Activated T-cell treated with anti-CD3 and anti-CD28 coated beads, Interleukin-2, amount 50 U/mL, for 24 hours (primary cell): ENCODE data around the gene GPR180.

Experiments used
- DNase-seq: peaks from one replicate; pipeline ENCODE4 v3.0.0-alpha.2; 2020
- H3K27ac Mint-ChIP-seq: 2 replicates; pipeline ENCODE4 v1.8.0; 2020; ENCODE audit warnings: mild to moderate bottlenecking, mixed read lengths
- H3K27me3 Mint-ChIP-seq: 2 replicates; pipeline ENCODE4 v1.8.0; 2020; ENCODE audit warnings: mixed read lengths
- H3K36me3 Mint-ChIP-seq: 2 replicates; pipeline ENCODE4 v1.8.0; 2020; ENCODE audit warnings: low read depth, mixed read lengths
- H3K4me1 Mint-ChIP-seq: 2 replicates; pipeline ENCODE4 v1.8.0; 2020; ENCODE audit warnings: low read depth, mixed read lengths
- H3K4me3 Mint-ChIP-seq: 2 replicates; pipeline ENCODE4 v1.8.0; 2020; ENCODE audit warnings: mild to moderate bottlenecking, moderate library complexity, mixed read lengths
- H3K9me3 Mint-ChIP-seq: 2 replicates; pipeline ENCODE4 v1.8.0; 2020; ENCODE audit warnings: mixed read lengths

The GPR180 gene

GRCh38 chr13:94601446-94602431 is at the start of gene GPR180:
Gene GPR180, plus strand, starts transcription at chr13:94601857. Its CDS starts 71 bp downstream, at chr13:94601928.
- Mint-ChIP-seq H3K27ac (peak within 1 kb of the TSS; percentile 91), H3K27me3 (no peaks in the 10 kb centered on the region), H3K36me3 (peaks cover 33% of the 10 kb centered on the region), H3K4me1 (peaks cover 30% of the 10 kb centered on the region), H3K4me3 (peak within 1 kb of the TSS; percentile 88), H3K9me3 (peaks cover 5% of the 10 kb centered on the region)
- DNase-seq, result peak; percentile 90

- DNase-seq, result no peak
- H3K27ac Mint-ChIP-seq, result no peak overlapping the region
- peaks cover 4% of the 10 kb centered on the region for H3K36me3 Mint-ChIP-seq
- no peaks in the 10 kb centered on the region for H3K27me3 Mint-ChIP-seq
- no peak overlapping the region for H3K4me3 Mint-ChIP-seq
- H3K9me3 Mint-ChIP-seq, result no peaks in the 10 kb centered on the region
- peaks cover 19% of the 10 kb centered on the region for H3K4me1 Mint-ChIP-seq
These were observed 49.6 kb upstream of the GPR180 start for GRCh38 chr13:94552095-94552494.

GRCh38 chr13:94553766-94554165 is 47.9 kb upstream of the GPR180 start:
- no peaks in the 10 kb centered on the region for H3K9me3 Mint-ChIP-seq
- no peak overlapping the region for H3K27ac Mint-ChIP-seq
- H3K36me3 Mint-ChIP-seq, result peaks cover 6% of the 10 kb centered on the region
- peaks cover 18% of the 10 kb centered on the region for H3K4me1 Mint-ChIP-seq
- no peaks in the 10 kb centered on the region for H3K27me3 Mint-ChIP-seq
- H3K4me3 Mint-ChIP-seq, result no peak overlapping the region
- DNase-seq, result no peak

- Mint-ChIP-seq H3K27ac (no peak overlapping the region), H3K36me3 (peaks cover 4% of the 10 kb centered on the region), H3K27me3 (no peaks in the 10 kb centered on the region), H3K4me3 (no peak overlapping the region), H3K4me1 (peaks cover 22% of the 10 kb centered on the region), H3K9me3 (peaks cover 3% of the 10 kb centered on the region)
- DNase-seq, result no peak
These were observed 45.6 kb upstream of the GPR180 start for GRCh38 chr13:94556041-94556440.

DNA sequence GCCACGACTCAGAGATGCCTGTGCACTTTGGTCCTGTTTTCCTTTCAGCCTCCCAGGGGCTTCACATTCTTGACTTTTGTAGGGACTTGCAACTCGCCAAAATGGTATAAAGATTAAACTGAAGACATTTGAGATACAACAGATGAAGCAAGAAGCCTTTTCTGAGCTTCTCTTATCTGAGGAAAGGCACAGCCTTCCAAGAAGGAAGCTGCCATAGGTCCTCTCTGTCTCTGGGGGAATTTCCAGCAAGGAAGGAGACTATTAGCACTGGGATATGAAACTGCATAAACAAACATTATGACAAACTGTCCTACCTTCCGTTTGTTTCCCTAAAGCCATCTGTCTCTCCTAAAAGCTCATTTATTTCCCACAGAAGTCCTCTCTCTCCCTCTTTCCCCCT is 45.0 kb upstream of the GPR180 start:
- Mint-ChIP-seq H3K27ac (no peak overlapping the region), H3K9me3 (peaks cover 3% of the 10 kb centered on the region), H3K4me3 (no peak overlapping the region), H3K27me3 (no peaks in the 10 kb centered on the region), H3K36me3 (peaks cover 6% of the 10 kb centered on the region), H3K4me1 (peaks cover 22% of the 10 kb centered on the region)
- no peak for DNase-seq

DNA sequence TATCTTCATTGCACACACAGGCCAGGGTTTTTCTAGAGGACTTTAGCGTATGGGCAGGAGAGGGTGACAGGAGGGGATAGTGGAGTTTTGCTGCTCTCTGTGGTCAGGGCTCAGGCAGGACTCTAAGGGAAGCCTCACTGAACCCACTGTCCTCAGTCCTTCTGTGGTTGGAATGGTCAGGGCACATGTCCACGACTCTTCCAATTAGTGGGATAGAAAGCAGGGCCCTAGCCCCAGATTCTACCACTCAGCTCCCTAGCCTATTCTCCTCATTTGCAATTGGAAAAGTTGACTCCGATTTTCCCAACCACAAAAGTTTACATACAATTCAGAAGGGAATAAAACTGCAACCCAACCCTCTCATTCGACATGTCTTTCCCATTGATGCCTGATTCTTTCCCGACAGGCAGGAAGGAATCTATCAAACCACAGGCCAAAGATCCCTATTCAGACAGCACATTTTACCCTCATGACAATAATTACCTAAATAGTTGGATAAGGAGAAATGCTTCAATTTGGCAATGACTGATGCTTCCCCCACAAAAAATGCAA is 43.9 kb upstream of the GPR180 start:
- Mint-ChIP-seq H3K4me1 (peaks cover 22% of the 10 kb centered on the region), H3K36me3 (peaks cover 15% of the 10 kb centered on the region), H3K4me3 (no peak overlapping the region), H3K27ac (no peak overlapping the region), H3K9me3 (peaks cover 3% of the 10 kb centered on the region), H3K27me3 (no peaks in the 10 kb centered on the region)
- no peak for DNase-seq

GRCh38 chr13:94558716-94559115 is 42.9 kb upstream of the GPR180 start:
- H3K9me3 Mint-ChIP-seq, result peaks cover 3% of the 10 kb centered on the region
- H3K4me3 Mint-ChIP-seq, result no peak overlapping the region
- no peak for DNase-seq
- peaks cover 24% of the 10 kb centered on the region for H3K36me3 Mint-ChIP-seq
- H3K27me3 Mint-ChIP-seq, result no peaks in the 10 kb centered on the region
- H3K4me1 Mint-ChIP-seq, result peaks cover 22% of the 10 kb centered on the region
- peak overlapping the region; percentile 63 for H3K27ac Mint-ChIP-seq

DNA sequence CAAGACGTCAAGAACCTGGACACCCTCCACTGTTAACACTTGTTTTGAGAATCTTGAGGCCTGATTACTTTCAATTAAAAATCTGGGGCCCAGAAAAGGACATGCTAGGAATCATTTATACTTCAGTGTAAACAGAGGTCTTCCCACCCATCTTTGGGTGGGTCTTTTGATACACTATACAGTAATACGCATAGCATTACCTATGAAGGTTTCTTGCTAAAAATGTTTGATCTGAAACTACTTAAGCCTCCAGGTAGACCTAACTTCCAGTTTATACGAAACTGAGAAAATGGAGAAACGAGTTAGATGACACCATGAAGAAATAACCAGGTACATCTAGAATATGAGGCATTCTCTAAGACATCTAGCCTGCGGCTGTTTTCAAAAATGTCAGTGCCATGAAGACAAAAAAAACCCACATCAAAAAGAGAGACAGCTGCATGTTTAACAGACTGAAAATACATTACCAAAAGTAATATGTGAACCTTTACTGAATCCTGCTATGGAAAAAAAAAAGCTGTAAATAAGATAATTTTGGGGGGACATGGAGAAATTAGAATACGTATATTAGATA is 42.3 kb upstream of the GPR180 start:
- no peak overlapping the region for H3K4me3 Mint-ChIP-seq

DNA sequence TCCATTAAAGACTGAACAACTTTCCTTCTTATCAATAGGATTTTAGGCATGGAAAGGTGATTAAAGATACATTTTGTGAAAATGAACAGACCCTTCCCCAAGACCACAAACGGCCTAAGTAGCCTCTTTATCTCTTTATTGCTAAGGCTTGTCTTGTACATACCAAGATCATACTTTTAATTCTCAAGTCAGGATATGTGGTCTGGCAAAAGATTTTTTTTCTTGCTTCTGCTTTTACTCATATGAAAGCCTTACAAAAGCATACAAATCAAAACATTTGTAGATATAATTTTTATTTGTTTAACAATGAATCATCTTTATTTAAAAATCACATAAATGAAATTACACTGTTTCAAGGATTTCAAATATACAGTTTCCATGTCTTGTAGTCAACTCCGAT is 41.5 kb upstream of the GPR180 start:
- DNase-seq, result no peak
- Mint-ChIP-seq H3K36me3 (peaks cover 32% of the 10 kb centered on the region), H3K27ac (no peak overlapping the region), H3K27me3 (no peaks in the 10 kb centered on the region), H3K4me3 (no peak overlapping the region), H3K4me1 (peaks cover 22% of the 10 kb centered on the region), H3K9me3 (peaks cover 3% of the 10 kb centered on the region)

More for the DNA sequence above, 42.3 kb upstream of the GPR180 start:
- H3K4me1 Mint-ChIP-seq, result peaks cover 22% of the 10 kb centered on the region
- peaks cover 3% of the 10 kb centered on the region for H3K9me3 Mint-ChIP-seq
- H3K27ac Mint-ChIP-seq, result peak overlapping the region; percentile 50
- DNase-seq, result no peak
- no peaks in the 10 kb centered on the region for H3K27me3 Mint-ChIP-seq
- peaks cover 27% of the 10 kb centered on the region for H3K36me3 Mint-ChIP-seq

DNA sequence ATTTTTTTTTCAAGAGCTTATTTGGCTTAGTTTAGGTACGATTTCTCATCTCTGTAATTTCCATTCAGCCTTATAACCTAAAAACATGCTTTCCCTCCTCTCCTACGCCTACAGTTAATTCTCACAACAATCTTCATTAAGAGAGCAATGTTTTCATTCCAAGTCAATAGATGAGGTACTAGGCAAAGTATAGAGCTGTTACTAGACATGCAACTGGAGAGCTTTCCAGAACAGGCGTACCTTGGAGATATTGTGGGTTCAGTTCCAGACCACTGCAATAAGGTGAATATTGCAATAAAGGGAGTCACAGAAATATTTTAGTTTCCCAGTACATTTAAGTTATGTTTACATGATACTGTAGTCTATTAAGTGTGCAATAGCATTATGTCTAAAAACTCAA is 40.5 kb upstream of the GPR180 start:
- H3K36me3 Mint-ChIP-seq, result peaks cover 34% of the 10 kb centered on the region
- no peak for DNase-seq
- no peak overlapping the region for H3K4me3 Mint-ChIP-seq
- H3K4me1 Mint-ChIP-seq, result peaks cover 22% of the 10 kb centered on the region
- no peaks in the 10 kb centered on the region for H3K27me3 Mint-ChIP-seq
- H3K9me3 Mint-ChIP-seq, result peaks cover 3% of the 10 kb centered on the region
- no peak overlapping the region for H3K27ac Mint-ChIP-seq

GRCh38 chr13:94567581-94567980 is 34.1 kb upstream of the GPR180 start:
- no peaks in the 10 kb centered on the region for H3K9me3 Mint-ChIP-seq
- H3K27ac Mint-ChIP-seq, result no peak overlapping the region
- no peak overlapping the region for H3K4me3 Mint-ChIP-seq
- no peak for DNase-seq
- peaks cover 72% of the 10 kb centered on the region for H3K36me3 Mint-ChIP-seq
- H3K4me1 Mint-ChIP-seq, result no peaks in the 10 kb centered on the region
- no peaks in the 10 kb centered on the region for H3K27me3 Mint-ChIP-seq

DNA sequence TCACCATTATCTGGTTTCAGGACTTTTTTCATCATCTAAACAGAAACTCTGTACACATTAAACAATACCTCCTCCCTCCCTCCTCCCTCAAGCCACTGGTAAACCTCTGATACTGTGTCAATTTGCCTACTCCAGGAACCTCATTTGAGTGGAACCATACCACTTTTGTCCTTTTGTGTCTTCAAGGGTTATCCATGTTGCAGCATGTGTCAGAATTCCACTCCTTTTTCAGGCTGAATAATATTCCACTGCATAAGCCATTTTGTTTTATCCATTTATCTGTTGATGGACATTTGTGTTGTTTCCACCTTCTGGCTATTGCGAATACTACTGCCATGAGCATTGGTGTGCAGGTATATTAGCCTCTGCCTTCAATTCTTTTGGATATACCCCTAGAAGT is 33.2 kb upstream of the GPR180 start:
- peaks cover 74% of the 10 kb centered on the region for H3K36me3 Mint-ChIP-seq

GRCh38 chr13:94569615-94570014 is 32.0 kb upstream of the GPR180 start:
- no peaks in the 10 kb centered on the region for H3K9me3 Mint-ChIP-seq

More for the DNA sequence above, 33.2 kb upstream of the GPR180 start:
- no peaks in the 10 kb centered on the region for H3K9me3 Mint-ChIP-seq
- no peak overlapping the region for H3K27ac Mint-ChIP-seq
- no peak overlapping the region for H3K4me3 Mint-ChIP-seq
- no peaks in the 10 kb centered on the region for H3K27me3 Mint-ChIP-seq
- DNase-seq, result no peak
- H3K4me1 Mint-ChIP-seq, result no peaks in the 10 kb centered on the region

GRCh38 chr13:94579063-94579462 is 22.6 kb upstream of the GPR180 start:
- H3K9me3 Mint-ChIP-seq, result no peaks in the 10 kb centered on the region
- no peak overlapping the region for H3K27ac Mint-ChIP-seq
- no peaks in the 10 kb centered on the region for H3K27me3 Mint-ChIP-seq
- DNase-seq, result no peak
- H3K36me3 Mint-ChIP-seq, result peaks cover 88% of the 10 kb centered on the region
- no peak overlapping the region for H3K4me3 Mint-ChIP-seq
- peaks cover 8% of the 10 kb centered on the region for H3K4me1 Mint-ChIP-seq

More at GRCh38 chr13:94569615-94570014, 32.0 kb upstream of the GPR180 start:
- Mint-ChIP-seq H3K36me3 (peaks cover 75% of the 10 kb centered on the region), H3K27me3 (no peaks in the 10 kb centered on the region), H3K27ac (no peak overlapping the region), H3K4me1 (no peaks in the 10 kb centered on the region), H3K4me3 (no peak overlapping the region)
- no peak for DNase-seq

DNA sequence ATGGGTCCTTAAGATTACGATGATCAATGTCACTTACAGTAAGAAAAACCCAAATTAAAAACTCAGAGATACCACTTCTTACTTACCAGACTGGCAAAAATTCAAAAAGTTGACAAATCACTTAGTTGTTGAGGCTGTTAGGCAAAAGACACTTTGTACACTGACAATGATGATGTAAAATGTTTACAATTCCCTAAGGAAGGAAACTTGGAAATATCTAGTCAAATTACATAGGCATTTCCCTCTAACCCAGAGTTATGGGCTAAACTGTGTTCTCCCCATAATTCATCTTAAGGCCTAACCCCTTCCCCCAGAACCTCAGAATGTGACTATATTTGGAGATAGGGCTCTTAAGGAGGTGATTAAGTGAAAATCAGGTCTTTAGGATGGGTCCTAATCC is 17.7 kb upstream of the GPR180 start:
- H3K27ac Mint-ChIP-seq, result no peak overlapping the region
- DNase-seq, result no peak
- H3K4me1 Mint-ChIP-seq, result peaks cover 19% of the 10 kb centered on the region
- H3K9me3 Mint-ChIP-seq, result no peaks in the 10 kb centered on the region
- no peaks in the 10 kb centered on the region for H3K27me3 Mint-ChIP-seq
- peaks cover 91% of the 10 kb centered on the region for H3K36me3 Mint-ChIP-seq
- no peak overlapping the region for H3K4me3 Mint-ChIP-seq
